ENCODE results near the gene ITPK1. TPM values are rescaled to one million over a fixed set of nuclear protein-coding genes. Genes with fewer than 3 reads are reported as not detected.

Gene ITPK1
- total RNA-seq, 2 experiments from 2014 or later = 87.0 to 87.4 TPM

- DNase-seq = no peak
- Mint-ChIP-seq H3K27me3 (no peaks in the 10 kb centered on the region), H3K9me3 (peaks cover 45% of the 10 kb centered on the region)
These were observed 137.3 kb downstream of the ITPK1 start for GRCh38 chr14:92978229-92979021.

GRCh38 chr14:92976268-92976667, 139.5 kb downstream of the ITPK1 start:
- Mint-ChIP-seq H3K27me3 (no peaks in the 10 kb centered on the region), H3K36me3 (peaks cover 79% of the 10 kb centered on the region), H3K9me3 (peaks cover 41% of the 10 kb centered on the region), H3K27ac (no peak overlapping the region), H3K4me1 (peaks cover 4% of the 10 kb centered on the region), H3K4me3 (no peak overlapping the region)
- DNase-seq = no peak

More at GRCh38 chr14:92978229-92979021, 137.3 kb downstream of the ITPK1 start:
- Mint-ChIP-seq H3K27ac (no peak overlapping the region), H3K4me3 (no peak overlapping the region), H3K4me1 (no peaks in the 10 kb centered on the region), H3K36me3 (peaks cover 91% of the 10 kb centered on the region)

GRCh38 chr14:92974541-92975345, 141.0 kb downstream of the ITPK1 start:
- H3K27me3 Mint-ChIP-seq = no peaks in the 10 kb centered on the region
- H3K36me3 Mint-ChIP-seq = peaks cover 64% of the 10 kb centered on the region
- peaks cover 34% of the 10 kb centered on the region for H3K9me3 Mint-ChIP-seq
- H3K4me1 Mint-ChIP-seq = peaks cover 4% of the 10 kb centered on the region
- DNase-seq = no peak
- no peak overlapping the region for H3K27ac Mint-ChIP-seq
- no peak overlapping the region for H3K4me3 Mint-ChIP-seq

- H3K27ac Mint-ChIP-seq = no peak overlapping the region
- H3K9me3 Mint-ChIP-seq = peaks cover 26% of the 10 kb centered on the region
- no peak overlapping the region for H3K4me3 Mint-ChIP-seq
- H3K4me1 Mint-ChIP-seq = peaks cover 4% of the 10 kb centered on the region
- no peaks in the 10 kb centered on the region for H3K27me3 Mint-ChIP-seq
- H3K36me3 Mint-ChIP-seq = peaks cover 62% of the 10 kb centered on the region
- DNase-seq = no peak
These were observed 141.8 kb downstream of the ITPK1 start for GRCh38 chr14:92973798-92974372.

- Mint-ChIP-seq H3K9me3 (peaks cover 23% of the 10 kb centered on the region), H3K27ac (no peak overlapping the region), H3K36me3 (peaks cover 56% of the 10 kb centered on the region), H3K27me3 (no peaks in the 10 kb centered on the region), H3K4me1 (peaks cover 4% of the 10 kb centered on the region), H3K4me3 (no peak overlapping the region)
- DNase-seq = peak; percentile 41
These were observed 142.4 kb downstream of the ITPK1 start for GRCh38 chr14:92973261-92973797.

- Mint-ChIP-seq H3K36me3 (peaks cover 48% of the 10 kb centered on the region), H3K27ac (no peak overlapping the region), H3K27me3 (no peaks in the 10 kb centered on the region), H3K4me3 (no peak overlapping the region), H3K4me1 (peaks cover 13% of the 10 kb centered on the region), H3K9me3 (peaks cover 11% of the 10 kb centered on the region)
- no peak for DNase-seq
These were observed 144.0 kb downstream of the ITPK1 start for GRCh38 chr14:92971601-92972180.

- Mint-ChIP-seq H3K4me3 (no peak overlapping the region), H3K36me3 (peaks cover 33% of the 10 kb centered on the region), H3K9me3 (peaks cover 3% of the 10 kb centered on the region), H3K4me1 (peaks cover 14% of the 10 kb centered on the region), H3K27me3 (no peaks in the 10 kb centered on the region), H3K27ac (no peak overlapping the region)
- no peak for DNase-seq
These were observed 145.5 kb downstream of the ITPK1 start for GRCh38 chr14:92970271-92970670.

GRCh38 chr14:92969871-92970270, 145.9 kb downstream of the ITPK1 start:
- no peaks in the 10 kb centered on the region for H3K27me3 Mint-ChIP-seq
- peaks cover 30% of the 10 kb centered on the region for H3K36me3 Mint-ChIP-seq
- DNase-seq = no peak
- no peak overlapping the region for H3K27ac Mint-ChIP-seq
- H3K4me1 Mint-ChIP-seq = peaks cover 15% of the 10 kb centered on the region
- H3K9me3 Mint-ChIP-seq = peaks cover 3% of the 10 kb centered on the region
- H3K4me3 Mint-ChIP-seq = no peak overlapping the region

GRCh38 chr14:92969430-92969829, 146.3 kb downstream of the ITPK1 start:
- no peak overlapping the region for H3K4me3 Mint-ChIP-seq
- H3K4me1 Mint-ChIP-seq = peaks cover 15% of the 10 kb centered on the region
- no peaks in the 10 kb centered on the region for H3K27me3 Mint-ChIP-seq
- DNase-seq = no peak
- peaks cover 3% of the 10 kb centered on the region for H3K9me3 Mint-ChIP-seq
- no peak overlapping the region for H3K27ac Mint-ChIP-seq
- peaks cover 26% of the 10 kb centered on the region for H3K36me3 Mint-ChIP-seq

GRCh38 chr14:92968291-92969020, 147.3 kb downstream of the ITPK1 start:
- Mint-ChIP-seq H3K4me1 (peaks cover 15% of the 10 kb centered on the region), H3K36me3 (peaks cover 21% of the 10 kb centered on the region), H3K4me3 (no peak overlapping the region), H3K27ac (no peak overlapping the region), H3K9me3 (peaks cover 3% of the 10 kb centered on the region), H3K27me3 (no peaks in the 10 kb centered on the region)
- DNase-seq = no peak

GRCh38 chr14:92967346-92967926, 148.3 kb downstream of the ITPK1 start:
- Mint-ChIP-seq H3K4me1 (peaks cover 11% of the 10 kb centered on the region), H3K4me3 (no peak overlapping the region), H3K27me3 (no peaks in the 10 kb centered on the region), H3K36me3 (peaks cover 14% of the 10 kb centered on the region), H3K27ac (peak overlapping the region; percentile 66), H3K9me3 (peaks cover 3% of the 10 kb centered on the region)
- DNase-seq = no peak

GRCh38 chr14:92965281-92965680, 150.4 kb downstream of the ITPK1 start:
- no peak overlapping the region for H3K4me3 Mint-ChIP-seq
- H3K36me3 Mint-ChIP-seq = peaks cover 14% of the 10 kb centered on the region

GRCh38 chr14:92964124-92965109, 151.3 kb downstream of the ITPK1 start:
- Mint-ChIP-seq H3K4me1 (peaks cover 11% of the 10 kb centered on the region), H3K9me3 (peaks cover 3% of the 10 kb centered on the region), H3K4me3 (no peak overlapping the region), H3K27ac (no peak overlapping the region), H3K36me3 (peaks cover 10% of the 10 kb centered on the region), H3K27me3 (no peaks in the 10 kb centered on the region)
- DNase-seq = no peak

More at GRCh38 chr14:92965281-92965680, 150.4 kb downstream of the ITPK1 start:
- no peak overlapping the region for H3K27ac Mint-ChIP-seq
- no peak for DNase-seq
- H3K4me1 Mint-ChIP-seq = peaks cover 11% of the 10 kb centered on the region
- H3K27me3 Mint-ChIP-seq = no peaks in the 10 kb centered on the region
- H3K9me3 Mint-ChIP-seq = peaks cover 3% of the 10 kb centered on the region

Measured in activated naive CD8-positive, alpha-beta T cell treated with anti-CD3 and anti-CD28 coated beads for 36 hours (primary cell).